Measurements from ENCODE around the gene GPATCH4. TPM values are rescaled to one million over a fixed set of nuclear protein-coding genes. Genes with fewer than 3 reads are reported as not detected.

Gene GPATCH4
- total RNA-seq, 1 experiment from 2014 or later: 71.7 TPM

GRCh38 chr1:156590326-156591180 is 10.7 kb downstream of the GPATCH4 start:
- H3K18ac ChIP-seq (ENCODE audit: insufficient read length, low read depth, low read length): no peak overlapping the region
- H2AK5ac ChIP-seq (ENCODE audit: insufficient read length, low read length): no peak overlapping the region
- no peak overlapping the region for H4K91ac ChIP-seq (ENCODE audit: insufficient read length, low read depth, low read length)
- TF ChIP-seq CTCF (conservative IDR thresholded peaks at IDR 0.05): no peak
- no peak overlapping the region for H2BK120ac ChIP-seq (ENCODE audit: low read depth, low read length, poor library complexity, severe bottlenecking)
- H3K4me3 Mint-ChIP-seq: peak overlapping the region; percentile 79 to 88
- no CpG with 5 or more reads among the region's 10 CpGs for WGBS (ENCODE audit: extremely low coverage, insufficient read length, low lambda C conversion rate)
- H2BK15ac ChIP-seq (ENCODE audit: low read depth, low read length): no peak overlapping the region
- H2AFZ ChIP-seq (ENCODE audit: low read length): no peak overlapping the region
- H3K27me3 ChIP-seq (ENCODE audit: insufficient read depth, low read length): no peaks in the 10 kb centered on the region
- no peak overlapping the region for H3K4ac ChIP-seq (ENCODE audit: low read depth, low read length)
- H3K9ac ChIP-seq (ENCODE audit: extremely low read depth, insufficient read length, low read length): no peak overlapping the region
- peaks cover 3% of the 10 kb centered on the region for H3K23me2 ChIP-seq (ENCODE audit: insufficient read length, low read depth, low read length, poor library complexity, severe bottlenecking)
- H2BK20ac ChIP-seq (ENCODE audit: low read depth, low read length, poor library complexity, severe bottlenecking): no peak overlapping the region
- H3K14ac ChIP-seq (ENCODE audit: insufficient read depth, low read length): no peak overlapping the region
- no peak overlapping the region for H3K27ac ChIP-seq (ENCODE audit: insufficient read length, low read depth, low read length)
- H2BK5ac ChIP-seq (ENCODE audit: insufficient read length, low read length): no peak overlapping the region
- no peak overlapping the region for H3K56ac ChIP-seq (ENCODE audit: insufficient read length, low read depth, low read length)
- H3K9me3 Mint-ChIP-seq: no peaks in the 10 kb centered on the region
- H3K4me1 ChIP-seq (ENCODE audit: insufficient read depth, low read length): no peaks in the 10 kb centered on the region
- no peaks in the 10 kb centered on the region for H3K9me3 ChIP-seq (ENCODE audit: control insufficient read depth, low read depth, low read length)
- no peak overlapping the region for H2BK12ac ChIP-seq (ENCODE audit: insufficient read length, low read depth, low read length)
- H3K27ac Mint-ChIP-seq: no peak overlapping the region
- no peak overlapping the region for H3T11ph ChIP-seq (ENCODE audit: low read length)
- peaks cover 13 to 33% (median 23%) of the 10 kb centered on the region in 3 experiments; a peak in 6 of 7 replicates for H3K36me3 Mint-ChIP-seq (ENCODE audit: insufficient read depth in 1 of 3, low read depth in 3 of 3)
- no peaks in the 10 kb centered on the region for H3K79me2 ChIP-seq (ENCODE audit: insufficient read depth, low read length)
- peaks cover 16 to 18% of the 10 kb centered on the region in 2 experiments for H3K4me1 Mint-ChIP-seq
- peaks cover 2% of the 10 kb centered on the region for H4K20me1 ChIP-seq (ENCODE audit: control insufficient read depth, insufficient read depth, insufficient read length)
- DNase-seq: no peak
- H4K8ac ChIP-seq (replicated peaks; ENCODE audit: insufficient read length, low read depth, low read length): no peak overlapping the region
- H3K79me1 ChIP-seq (ENCODE audit: insufficient read depth, low read depth, low read length, poor library complexity, severe bottlenecking): no peaks in the 10 kb centered on the region
- no peak overlapping the region for H3K23ac ChIP-seq (ENCODE audit: insufficient read length, low read depth, low read length)
- 0 out of 2 replicates have a peak, but pooled peaks cover 2% of the 10 kb centered on the region for H3K27me3 Mint-ChIP-seq (ENCODE audit: low read depth)
- no peak overlapping the region for H4K5ac ChIP-seq (ENCODE audit: insufficient read length, low read depth, low read length)
- peak overlapping the region; percentile 74 for H3K4me2 ChIP-seq (ENCODE audit: insufficient read depth, insufficient read length, low read length)
